GM19351 (cell line): Measurements from ENCODE around the gene MRRF.
A peak's percentile ranks its signal among the peaks of the same experiment; 100 is the strongest.

Experiments
- ATAC-seq: cut with Tn5 transposase; IDR thresholded peaks from one replicate; pipeline ENCODE4 v1.9.1; 2021; ENCODE audit warnings: mild to moderate bottlenecking, moderate library complexity; ENCODE audit not compliant: unreplicated experiment

MRRF gene

GRCh38 chr9:122228191-122228567 lies 36.5 kb upstream of the MRRF start:
- no peak for ATAC-seq

GRCh38 chr9:122228568-122229484 lies 35.9 kb upstream of the MRRF start, which contains the start of gene LHX6:
Gene LHX6 (minus strand): TSS chr9:122228957. CDS start chr9:122228740, 217 bp downstream.
- no peak for ATAC-seq

- ATAC-seq: no peak
Observed at GRCh38 chr9:122229485-122229837, 35.2 kb upstream of the MRRF start.

GRCh38 chr9:122232796-122233306 lies 31.8 kb upstream of the MRRF start:
- ATAC-seq: no peak

GRCh38 chr9:122234022-122234748 lies 30.5 kb upstream of the MRRF start:
- no peak for ATAC-seq

- no peak for ATAC-seq
Observed at GRCh38 chr9:122236681-122237080, 28.0 kb upstream of the MRRF start.

GRCh38 chr9:122239722-122240121 lies 25.0 kb upstream of the MRRF start:
- no peak for ATAC-seq

GRCh38 chr9:122244349-122244748 lies 20.3 kb upstream of the MRRF start:
- no peak for ATAC-seq

GRCh38 chr9:122246666-122247065 lies 18.0 kb upstream of the MRRF start:
- ATAC-seq: no peak

GRCh38 chr9:122248448-122248865 lies 16.2 kb upstream of the MRRF start:
- no peak for ATAC-seq

- no peak for ATAC-seq
Observed at GRCh38 chr9:122251351-122251750, 13.3 kb upstream of the MRRF start.

GRCh38 chr9:122252796-122253195 lies 11.9 kb upstream of the MRRF start:
- no peak for ATAC-seq

- no peak for ATAC-seq
Observed at GRCh38 chr9:122254761-122255160, 9.9 kb upstream of the MRRF start.

- no peak for ATAC-seq
Observed at GRCh38 chr9:122256206-122256605, 8.5 kb upstream of the MRRF start.

GRCh38 chr9:122258886-122259415 lies 5.7 kb upstream of the MRRF start:
- no peak for ATAC-seq

- ATAC-seq: no peak
Observed at GRCh38 chr9:122261469-122261881, 3.2 kb upstream of the MRRF start.

GRCh38 chr9:122262073-122262472 lies 2.6 kb upstream of the MRRF start:
- no peak for ATAC-seq

GRCh38 chr9:122263699-122264349 lies 858 bp upstream of the MRRF start:
- no peak for ATAC-seq

- ATAC-seq: peak; percentile 44
Observed at GRCh38 chr9:122265149-122265915, 650 bp downstream of the MRRF start.
